Hepatocyte (in vitro differentiated cells): ENCODE results near the gene KCNC2.

Source experiments
- EZH2 ChIP-seq: fragments of 200-600 bp; sonication (generic); IDR thresholded peaks from 2 replicates; pipeline ENCODE4 v1.6.1; 2016; ENCODE audit warnings: antibody characterized with exemption, mild to moderate bottlenecking, borderline replicate concordance
- EZH2phosphoT487 ChIP-seq: fragments of 200-600 bp; sonication (generic); IDR thresholded peaks from one replicate; pipeline ENCODE4 v1.6.1; 2018; ENCODE audit warnings: antibody characterized with exemption, mild to moderate bottlenecking, low read depth, moderate library complexity; ENCODE audit not compliant: unreplicated experiment, severe bottlenecking
- TF ChIP-seq, protein P1 (sequence below): fragments of 200-600 bp; sonication (generic); IDR thresholded peaks from 2 replicates; pipeline ENCODE4 v1.5.1; 2016; ENCODE audit warnings: antibody characterized with exemption, mild to moderate bottlenecking; ENCODE audit not compliant: poor library complexity

DNA sequence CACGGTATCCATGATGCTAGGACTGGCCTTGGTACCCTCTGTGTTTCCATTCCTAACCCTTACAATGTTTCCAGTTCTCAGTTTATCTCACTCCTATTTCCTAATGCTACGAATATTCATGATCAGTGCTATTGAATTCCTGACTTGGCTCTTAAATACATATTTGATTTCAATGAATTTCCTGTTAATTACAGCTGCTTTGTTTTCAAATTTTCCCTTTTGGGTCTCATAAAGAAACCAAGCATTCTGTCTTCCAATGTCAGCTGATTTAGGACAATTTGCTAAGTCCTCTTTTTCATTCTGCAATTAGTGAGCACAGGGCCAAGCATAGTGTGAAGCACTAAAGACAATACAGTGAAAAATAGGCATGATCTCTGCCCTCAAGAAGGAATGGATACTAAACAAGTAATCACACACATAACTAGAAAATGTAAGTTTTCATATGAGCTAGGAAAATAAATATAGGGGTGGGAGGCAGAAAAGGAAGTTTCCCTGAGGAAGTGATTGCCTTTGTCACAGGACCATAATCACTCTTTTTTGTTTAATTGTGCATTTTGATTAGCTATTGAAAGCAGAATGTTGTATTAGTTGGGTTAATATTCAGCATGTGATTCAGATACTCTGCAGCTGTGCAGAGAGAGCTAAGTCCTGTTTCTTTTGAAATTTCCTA lies 88.5 kb downstream of the KCNC2 start:
- TF ChIP-seq EZH2phosphoT487 (no peak), EZH2 (no peak)
- TF ChIP-seq, protein P1, sequence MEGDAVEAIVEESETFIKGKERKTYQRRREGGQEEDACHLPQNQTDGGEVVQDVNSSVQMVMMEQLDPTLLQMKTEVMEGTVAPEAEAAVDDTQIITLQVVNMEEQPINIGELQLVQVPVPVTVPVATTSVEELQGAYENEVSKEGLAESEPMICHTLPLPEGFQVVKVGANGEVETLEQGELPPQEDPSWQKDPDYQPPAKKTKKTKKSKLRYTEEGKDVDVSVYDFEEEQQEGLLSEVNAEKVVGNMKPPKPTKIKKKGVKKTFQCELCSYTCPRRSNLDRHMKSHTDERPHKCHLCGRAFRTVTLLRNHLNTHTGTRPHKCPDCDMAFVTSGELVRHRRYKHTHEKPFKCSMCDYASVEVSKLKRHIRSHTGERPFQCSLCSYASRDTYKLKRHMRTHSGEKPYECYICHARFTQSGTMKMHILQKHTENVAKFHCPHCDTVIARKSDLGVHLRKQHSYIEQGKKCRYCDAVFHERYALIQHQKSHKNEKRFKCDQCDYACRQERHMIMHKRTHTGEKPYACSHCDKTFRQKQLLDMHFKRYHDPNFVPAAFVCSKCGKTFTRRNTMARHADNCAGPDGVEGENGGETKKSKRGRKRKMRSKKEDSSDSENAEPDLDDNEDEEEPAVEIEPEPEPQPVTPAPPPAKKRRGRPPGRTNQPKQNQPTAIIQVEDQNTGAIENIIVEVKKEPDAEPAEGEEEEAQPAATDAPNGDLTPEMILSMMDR: no peak
